SK-N-SH treated with all-trans-retinoic acid at 6 μM for 48 hours (cell line): Measurements from ENCODE around the gene GLUD2.

Experiments used
- ATAC-seq: fragments of 200-7000 bp; cut with Tn5 transposase; 3 replicates; pipeline ENCODE4 v1.9.1; 2020; ENCODE audit warnings: mild to moderate bottlenecking, moderate library complexity
- ARNTL ChIP-seq: fragments of 450-650 bp; formaldehyde crosslinking; IDR thresholded peaks from 2 replicates; pipeline ENCODE4 v1.5.0; 2020; ENCODE audit warnings: low read depth, mild to moderate bottlenecking, moderate library complexity, borderline replicate concordance
- BACH2 ChIP-seq: fragments of 250-450 bp; sonication (Bioruptor Pico); IDR thresholded peaks from 2 replicates; pipeline ENCODE4 v1.9.0; 2021; ENCODE audit warnings: mild to moderate bottlenecking, borderline replicate concordance
- CREB5 ChIP-seq: fragments of 250-450 bp; sonication (Bioruptor Pico); IDR thresholded peaks from 2 replicates; pipeline ENCODE4 v1.5.1; 2020; ENCODE audit warnings: low read depth, mild to moderate bottlenecking, moderate library complexity
- CSDC2 ChIP-seq: fragments of 250-450 bp; sonication (Bioruptor Pico); IDR thresholded peaks from 2 replicates; pipeline ENCODE4 v1.5.0; 2020; ENCODE audit warnings: mild to moderate bottlenecking, moderate library complexity
- ESRRG ChIP-seq: fragments of 250-450 bp; sonication (Bioruptor Pico); IDR thresholded peaks from 2 replicates; pipeline ENCODE4 v1.6.1; 2021; ENCODE audit warnings: mild to moderate bottlenecking
- GLIS3 ChIP-seq: fragments of 250-450 bp; sonication (Bioruptor Pico); IDR thresholded peaks from 2 replicates; pipeline ENCODE4 v1.5.0; 2020; ENCODE audit warnings: mild to moderate bottlenecking, moderate library complexity
- ISL1 ChIP-seq: fragments of 250-450 bp; sonication (Bioruptor Pico); IDR thresholded peaks from 2 replicates; pipeline ENCODE4 v2.1.2; 2022; ENCODE audit warnings: mild to moderate bottlenecking, moderate library complexity
- OSR1 ChIP-seq: fragments of 250-450 bp; sonication (Bioruptor Pico); IDR thresholded peaks from 2 replicates; pipeline ENCODE4 v1.8.0; 2022; ENCODE audit warnings: moderate library complexity, mild to moderate bottlenecking, inconsistent platforms
- POU6F1 ChIP-seq: fragments of 250-450 bp; sonication (Bioruptor Pico); IDR thresholded peaks from 2 replicates; pipeline ENCODE4 v1.8.0; 2021; ENCODE audit warnings: low read depth, mild to moderate bottlenecking, moderate library complexity, borderline replicate concordance
- PPARA ChIP-seq: fragments of 250-450 bp; sonication (Bioruptor Pico); IDR thresholded peaks from 2 replicates; pipeline ENCODE4 v1.5.0; 2020; ENCODE audit warnings: mild to moderate bottlenecking, borderline replicate concordance
- TCF4 ChIP-seq: fragments of 250-450 bp; sonication (Bioruptor Pico); IDR thresholded peaks from 2 replicates; pipeline ENCODE4 v1.8.0; 2021; ENCODE audit warnings: mild to moderate bottlenecking, moderate library complexity, borderline replicate concordance
- TOX ChIP-seq: fragments of 250-450 bp; sonication (Bioruptor Pico); IDR thresholded peaks from 2 replicates; pipeline ENCODE4 v1.8.0; 2021; ENCODE audit warnings: mild to moderate bottlenecking, moderate library complexity, borderline replicate concordance
- ZC3H10 ChIP-seq: fragments of 250-450 bp; sonication (Bioruptor Pico); IDR thresholded peaks from 2 replicates; pipeline ENCODE4 v1.5.1; 2021; ENCODE audit warnings: mild to moderate bottlenecking, moderate library complexity
- ZFP3 ChIP-seq: fragments of 250-450 bp; sonication (Bioruptor Pico); IDR thresholded peaks from 2 replicates; pipeline ENCODE4 v1.5.0; 2020; ENCODE audit warnings: mild to moderate bottlenecking, moderate library complexity
- ZNF565 ChIP-seq: fragments of 450-650 bp; formaldehyde crosslinking; conservative IDR thresholded peaks from 2 replicates; pipeline ENCODE4 v1.5.0; 2020; ENCODE audit warnings: low read depth, mild to moderate bottlenecking, moderate library complexity
- ZNF70 ChIP-seq: fragments of 450-650 bp; formaldehyde crosslinking; IDR thresholded peaks from 2 replicates; pipeline ENCODE4 v1.5.0; 2020; ENCODE audit warnings: mild to moderate bottlenecking, moderate library complexity
- ZNF8 ChIP-seq: fragments of 450-650 bp; formaldehyde crosslinking; IDR thresholded peaks from 2 replicates; pipeline ENCODE4 v1.5.0; 2020; ENCODE audit warnings: mild to moderate bottlenecking, moderate library complexity
- TF ChIP-seq, protein P1 (sequence below): fragments of 250-450 bp; sonication (Bioruptor Pico); IDR thresholded peaks from 2 replicates; pipeline ENCODE4 v1.5.0; 2020; ENCODE audit warnings: mild to moderate bottlenecking, moderate library complexity
- TF ChIP-seq, protein P2 (sequence below): fragments of 250-450 bp; sonication (Bioruptor Pico); IDR thresholded peaks from 2 replicates; pipeline ENCODE4 v1.5.1; 2021; ENCODE audit warnings: mild to moderate bottlenecking, moderate library complexity

GLUD2 gene

DNA sequence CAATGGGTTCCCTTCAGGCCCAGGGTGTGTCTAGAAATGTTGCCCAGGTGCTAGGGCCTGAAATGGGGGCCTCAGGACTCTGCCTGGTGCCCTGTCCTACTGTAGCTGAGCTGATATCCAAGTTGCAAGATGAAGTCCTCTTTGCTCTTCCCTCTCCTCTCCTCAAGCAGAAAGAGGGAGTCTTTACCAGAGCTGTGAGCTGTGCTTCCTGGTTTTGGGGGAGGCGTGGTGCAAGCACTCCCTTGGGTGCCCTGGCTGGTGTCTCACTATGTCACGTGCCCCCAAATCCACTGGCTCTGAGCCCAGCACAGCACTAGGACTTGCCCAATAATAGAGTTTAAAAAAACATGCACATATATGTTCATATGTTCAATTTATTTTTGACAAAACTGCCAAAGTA, 32.6 kb upstream of the GLUD2 start:
- no peak for ATAC-seq
- TF ChIP-seq ZNF565 (CRISPR knock-in tag) = no peak
- TF ChIP-seq POU6F1 = no peak
- no peak for TF ChIP-seq ISL1 (CRISPR knock-in tag)
- TF ChIP-seq TOX = no peak
- TF ChIP-seq CSDC2 (CRISPR knock-in tag) = no peak
- no peak for TF ChIP-seq CREB5 (CRISPR knock-in tag)
- no peak for TF ChIP-seq BACH2
- TF ChIP-seq ZNF70 = no peak
- TF ChIP-seq ZFP3 (CRISPR knock-in tag) = no peak
- no peak for TF ChIP-seq ARNTL (CRISPR knock-in tag)

DNA sequence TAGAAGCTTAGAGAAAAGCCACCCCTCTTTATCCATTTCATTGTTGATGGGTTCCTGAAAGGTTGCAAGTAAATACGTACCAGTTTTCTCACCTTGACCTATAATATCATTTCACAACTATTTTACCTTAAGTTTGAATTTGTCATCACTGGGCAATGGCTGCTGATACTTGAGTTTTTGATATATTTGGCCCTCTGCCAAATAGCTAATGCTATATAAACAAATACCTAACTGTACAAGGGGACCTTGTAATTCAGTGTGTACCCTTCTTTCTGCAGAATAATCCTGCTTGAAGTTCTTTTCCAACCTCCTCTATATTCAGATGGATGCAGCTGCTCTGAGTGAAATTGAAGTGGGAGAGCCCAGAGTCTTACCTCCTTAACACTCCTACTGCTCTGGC, 19.0 kb upstream of the GLUD2 start:
- ATAC-seq = no peak
- no peak for TF ChIP-seq ZNF8
- no peak for TF ChIP-seq OSR1 (CRISPR knock-in tag)
- TF ChIP-seq ZC3H10 = no peak
- no peak for TF ChIP-seq ARNTL (CRISPR knock-in tag)
- no peak for TF ChIP-seq ZNF565 (CRISPR knock-in tag)
- TF ChIP-seq, protein P1, sequence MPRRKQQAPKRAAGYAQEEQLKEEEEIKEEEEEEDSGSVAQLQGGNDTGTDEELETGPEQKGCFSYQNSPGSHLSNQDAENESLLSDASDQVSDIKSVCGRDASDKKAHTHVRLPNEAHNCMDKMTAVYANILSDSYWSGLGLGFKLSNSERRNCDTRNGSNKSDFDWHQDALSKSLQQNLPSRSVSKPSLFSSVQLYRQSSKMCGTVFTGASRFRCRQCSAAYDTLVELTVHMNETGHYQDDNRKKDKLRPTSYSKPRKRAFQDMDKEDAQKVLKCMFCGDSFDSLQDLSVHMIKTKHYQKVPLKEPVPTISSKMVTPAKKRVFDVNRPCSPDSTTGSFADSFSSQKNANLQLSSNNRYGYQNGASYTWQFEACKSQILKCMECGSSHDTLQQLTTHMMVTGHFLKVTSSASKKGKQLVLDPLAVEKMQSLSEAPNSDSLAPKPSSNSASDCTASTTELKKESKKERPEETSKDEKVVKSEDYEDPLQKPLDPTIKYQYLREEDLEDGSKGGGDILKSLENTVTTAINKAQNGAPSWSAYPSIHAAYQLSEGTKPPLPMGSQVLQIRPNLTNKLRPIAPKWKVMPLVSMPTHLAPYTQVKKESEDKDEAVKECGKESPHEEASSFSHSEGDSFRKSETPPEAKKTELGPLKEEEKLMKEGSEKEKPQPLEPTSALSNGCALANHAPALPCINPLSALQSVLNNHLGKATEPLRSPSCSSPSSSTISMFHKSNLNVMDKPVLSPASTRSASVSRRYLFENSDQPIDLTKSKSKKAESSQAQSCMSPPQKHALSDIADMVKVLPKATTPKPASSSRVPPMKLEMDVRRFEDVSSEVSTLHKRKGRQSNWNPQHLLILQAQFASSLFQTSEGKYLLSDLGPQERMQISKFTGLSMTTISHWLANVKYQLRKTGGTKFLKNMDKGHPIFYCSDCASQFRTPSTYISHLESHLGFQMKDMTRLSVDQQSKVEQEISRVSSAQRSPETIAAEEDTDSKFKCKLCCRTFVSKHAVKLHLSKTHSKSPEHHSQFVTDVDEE (CRISPR knock-in tag) = no peak
- TF ChIP-seq GLIS3 (CRISPR knock-in tag) = no peak

DNA sequence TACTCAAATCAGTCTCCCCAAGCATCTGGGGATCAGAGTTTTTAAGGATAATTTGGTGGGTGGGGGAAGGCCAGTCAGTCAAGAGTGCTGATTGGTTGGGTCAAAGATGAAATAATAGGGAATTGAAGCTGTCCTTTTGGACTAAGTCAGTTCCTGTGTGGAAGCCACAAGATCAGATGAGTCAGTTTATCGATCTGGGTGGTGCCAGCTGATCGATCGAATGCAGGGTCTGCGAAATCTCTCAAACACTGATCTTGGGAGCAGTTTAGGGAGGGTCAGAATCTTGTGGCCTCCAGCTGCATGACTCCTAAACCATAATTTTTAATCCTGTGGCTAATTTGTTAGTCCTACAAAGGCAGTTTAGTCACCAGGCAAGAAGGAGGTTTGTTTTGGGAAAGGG, 17.3 kb upstream of the GLUD2 start:
- TF ChIP-seq BACH2 (no peak), ESRRG (CRISPR knock-in tag) (no peak), CSDC2 (CRISPR knock-in tag) (no peak), ZNF8 (no peak), TOX (no peak), ZNF70 (no peak), TCF4 (CRISPR knock-in tag) (no peak), POU6F1 (no peak), ZC3H10 (no peak)
- TF ChIP-seq, protein P2, sequence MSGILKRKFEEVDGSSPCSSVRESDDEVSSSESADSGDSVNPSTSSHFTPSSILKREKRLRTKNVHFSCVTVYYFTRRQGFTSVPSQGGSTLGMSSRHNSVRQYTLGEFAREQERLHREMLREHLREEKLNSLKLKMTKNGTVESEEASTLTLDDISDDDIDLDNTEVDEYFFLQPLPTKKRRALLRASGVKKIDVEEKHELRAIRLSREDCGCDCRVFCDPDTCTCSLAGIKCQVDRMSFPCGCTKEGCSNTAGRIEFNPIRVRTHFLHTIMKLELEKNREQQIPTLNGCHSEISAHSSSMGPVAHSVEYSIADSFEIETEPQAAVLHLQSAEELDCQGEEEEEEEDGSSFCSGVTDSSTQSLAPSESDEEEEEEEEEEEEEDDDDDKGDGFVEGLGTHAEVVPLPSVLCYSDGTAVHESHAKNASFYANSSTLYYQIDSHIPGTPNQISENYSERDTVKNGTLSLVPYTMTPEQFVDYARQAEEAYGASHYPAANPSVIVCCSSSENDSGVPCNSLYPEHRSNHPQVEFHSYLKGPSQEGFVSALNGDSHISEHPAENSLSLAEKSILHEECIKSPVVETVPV (CRISPR knock-in tag) = no peak
- no peak for ATAC-seq

- ATAC-seq = no peak
- TF ChIP-seq ZNF565 (CRISPR knock-in tag) = no peak
- TF ChIP-seq, protein P2 (CRISPR knock-in tag) = no peak
- no peak for TF ChIP-seq CREB5 (CRISPR knock-in tag)
- no peak for TF ChIP-seq ISL1 (CRISPR knock-in tag)
- TF ChIP-seq ZNF70 = no peak
- no peak for TF ChIP-seq PPARA
- no peak for TF ChIP-seq TOX
- no peak for TF ChIP-seq TCF4 (CRISPR knock-in tag)
Measured at GRCh38 chrX:121032531-121032930, 14.9 kb upstream of the GLUD2 start.
